Measurements from ENCODE around the gene PPP1R18.
A peak's percentile ranks its signal among the peaks of the same experiment; 100 is the strongest.
"Not testable (repeated sequence)": the region's sequence is repeated elsewhere in the genome, so short reads cannot be mapped to it uniquely, and the experiment has no call there.

The PPP1R18 gene, protein sequence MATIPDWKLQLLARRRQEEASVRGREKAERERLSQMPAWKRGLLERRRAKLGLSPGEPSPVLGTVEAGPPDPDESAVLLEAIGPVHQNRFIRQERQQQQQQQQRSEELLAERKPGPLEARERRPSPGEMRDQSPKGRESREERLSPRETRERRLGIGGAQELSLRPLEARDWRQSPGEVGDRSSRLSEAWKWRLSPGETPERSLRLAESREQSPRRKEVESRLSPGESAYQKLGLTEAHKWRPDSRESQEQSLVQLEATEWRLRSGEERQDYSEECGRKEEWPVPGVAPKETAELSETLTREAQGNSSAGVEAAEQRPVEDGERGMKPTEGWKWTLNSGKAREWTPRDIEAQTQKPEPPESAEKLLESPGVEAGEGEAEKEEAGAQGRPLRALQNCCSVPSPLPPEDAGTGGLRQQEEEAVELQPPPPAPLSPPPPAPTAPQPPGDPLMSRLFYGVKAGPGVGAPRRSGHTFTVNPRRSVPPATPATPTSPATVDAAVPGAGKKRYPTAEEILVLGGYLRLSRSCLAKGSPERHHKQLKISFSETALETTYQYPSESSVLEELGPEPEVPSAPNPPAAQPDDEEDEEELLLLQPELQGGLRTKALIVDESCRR

DNA sequence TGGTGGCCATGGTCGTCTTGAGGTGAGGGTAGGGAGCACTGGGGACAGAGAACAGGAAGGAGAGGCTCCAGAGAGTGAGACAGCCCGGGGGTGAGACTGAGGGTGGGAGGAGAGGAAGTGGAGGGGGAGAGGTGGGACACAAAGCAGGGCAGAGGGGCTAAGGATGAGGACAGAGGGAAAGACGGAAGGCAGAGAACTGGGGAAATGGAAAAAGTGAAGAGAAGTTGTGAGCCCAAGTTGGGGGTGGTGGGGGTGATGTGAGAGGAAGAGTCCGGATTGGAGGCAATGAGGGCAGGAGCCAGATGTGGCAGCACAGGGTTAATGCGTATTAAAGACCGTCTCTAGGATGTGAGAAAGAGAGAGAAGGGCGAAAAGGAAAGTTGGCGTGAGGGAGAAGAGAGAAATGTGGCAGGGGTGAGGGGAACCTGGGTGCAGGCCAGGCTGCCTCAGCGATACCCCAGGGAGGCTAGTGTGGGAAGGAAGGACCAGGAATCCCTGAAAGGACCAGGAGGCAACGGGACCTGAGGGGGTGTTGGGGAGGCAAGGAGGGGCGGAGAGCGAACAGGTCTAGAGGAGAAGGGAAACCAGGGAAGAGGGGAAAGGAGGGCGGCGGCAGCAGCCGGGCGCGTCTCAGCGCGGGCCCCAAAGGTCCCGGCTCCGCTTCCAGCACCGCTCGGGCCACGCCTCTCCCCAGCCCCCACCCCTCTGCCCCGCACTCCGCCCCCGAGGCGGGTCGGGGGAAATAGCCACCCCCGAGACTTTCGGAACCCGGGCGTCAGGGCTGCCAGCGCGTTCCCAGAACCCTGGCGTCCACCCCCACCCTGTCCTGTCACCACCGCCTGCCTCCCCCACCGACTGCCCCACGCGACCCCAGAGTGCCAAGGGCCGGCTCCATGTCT lies at the start of gene PPP1R18:
Gene PPP1R18, minus strand, starts transcription at position 637 of the 899 bp plus-strand sequence. Its CDS starts 627 bp downstream, at position 10.
- DNase-seq: peak; percentile 85

DNA sequence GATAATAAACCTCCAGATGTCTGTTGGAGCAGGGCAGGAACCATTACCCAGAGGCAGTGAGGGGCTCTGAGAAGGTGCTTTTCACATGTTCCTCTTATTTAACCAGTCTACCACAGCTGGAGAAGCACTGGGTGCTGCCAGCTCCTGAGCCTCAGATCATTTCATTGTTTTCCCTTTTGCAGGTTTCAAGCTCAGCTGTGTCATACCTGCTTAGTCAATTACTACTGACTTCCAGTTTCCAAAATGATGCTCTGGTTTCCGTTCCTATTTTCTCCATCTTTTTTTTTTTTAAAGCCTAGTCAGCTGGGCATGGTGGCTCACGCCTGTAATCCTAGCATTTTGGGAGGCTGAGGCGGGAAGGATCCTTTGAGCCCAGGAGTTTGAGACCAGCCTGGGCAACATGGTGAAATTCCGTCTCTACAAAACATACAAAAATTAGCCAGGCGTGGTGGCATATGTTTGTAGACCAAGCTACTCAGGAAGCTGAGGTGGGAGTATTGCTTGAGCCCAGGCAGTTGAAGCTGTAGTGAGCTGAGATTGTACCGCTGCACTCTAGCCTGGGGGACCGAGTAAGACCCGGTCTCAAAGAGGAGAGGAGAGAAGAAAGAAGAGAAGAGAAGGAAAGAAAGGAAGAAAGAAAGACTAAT lies 49.3 kb upstream of the PPP1R18 start:
- no peak for DNase-seq

DNA sequence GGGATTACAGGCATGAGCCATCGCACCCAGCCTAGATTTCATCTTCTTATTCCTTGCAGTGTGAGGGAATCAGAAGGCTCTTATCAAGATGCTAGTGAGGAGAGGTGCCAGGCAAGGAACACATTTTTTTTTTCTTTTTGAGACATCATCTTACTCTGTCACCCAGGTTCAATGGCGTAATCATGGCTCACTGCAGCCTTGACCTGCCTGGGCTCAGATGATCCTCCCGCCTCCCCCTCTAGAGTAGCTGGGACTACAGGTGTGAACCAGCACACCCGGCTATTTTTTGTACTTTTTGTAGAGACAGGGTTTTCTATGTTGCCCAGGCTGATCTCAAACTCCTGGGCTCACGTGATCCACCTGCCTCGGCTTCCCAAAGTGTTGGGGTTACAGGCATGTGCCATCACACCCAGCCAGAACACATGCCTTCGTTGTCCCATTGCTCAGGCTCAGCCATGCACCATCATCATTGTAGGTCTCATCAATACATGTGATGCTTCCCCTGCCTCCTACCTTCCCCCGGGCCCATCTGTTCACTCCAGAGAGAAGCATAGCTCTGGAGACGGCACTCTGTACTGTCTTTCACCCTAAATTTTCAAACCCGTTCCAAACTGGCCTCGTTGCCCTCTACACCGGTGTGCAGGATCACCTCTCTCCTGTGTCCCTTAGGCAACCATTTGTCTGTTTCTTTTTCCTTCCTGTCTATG lies 45.9 kb upstream of the PPP1R18 start:
- no peak for DNase-seq

DNA sequence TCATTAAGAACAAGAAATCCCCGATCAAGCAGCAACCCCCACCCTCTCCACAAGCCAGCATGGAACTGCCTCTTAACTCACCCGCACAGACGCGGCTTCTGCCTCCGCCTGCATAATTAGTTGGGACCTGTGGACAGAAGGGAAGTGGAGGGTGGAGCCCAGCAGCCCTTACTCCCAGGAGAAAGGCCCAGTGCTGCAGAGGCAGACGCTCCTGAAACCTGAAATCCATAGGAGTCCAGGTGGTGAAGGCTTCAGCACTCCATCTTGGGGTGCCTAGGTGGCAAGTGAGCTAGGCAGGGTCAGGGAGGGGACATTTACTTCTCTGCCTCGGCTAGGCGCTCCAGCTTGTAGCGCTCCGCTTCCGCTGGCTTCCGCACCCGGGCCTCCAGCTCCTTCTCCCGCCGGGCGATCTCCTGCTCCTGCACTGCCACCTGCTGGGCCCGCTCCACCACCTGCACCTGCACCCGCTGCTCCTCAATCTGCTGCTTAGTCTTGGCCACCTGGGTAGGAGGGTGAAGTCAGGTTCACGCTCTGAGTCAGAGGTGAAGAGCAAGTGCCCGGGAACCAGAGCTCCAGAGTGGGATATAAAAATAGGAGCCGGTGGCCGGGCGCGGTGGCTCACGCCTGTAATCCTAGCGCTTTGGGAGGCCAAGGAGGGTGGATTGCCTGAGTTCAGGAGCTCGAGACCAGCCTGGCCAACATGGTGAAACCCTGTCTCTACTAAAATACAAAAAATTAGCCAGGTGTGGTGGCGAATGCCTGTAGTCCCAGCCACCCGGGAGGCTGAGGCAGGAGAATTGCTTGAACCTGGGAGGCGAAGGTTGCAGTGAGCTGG lies 44.4 kb upstream of the PPP1R18 start:
- DNase-seq: peak; percentile 84

DNA sequence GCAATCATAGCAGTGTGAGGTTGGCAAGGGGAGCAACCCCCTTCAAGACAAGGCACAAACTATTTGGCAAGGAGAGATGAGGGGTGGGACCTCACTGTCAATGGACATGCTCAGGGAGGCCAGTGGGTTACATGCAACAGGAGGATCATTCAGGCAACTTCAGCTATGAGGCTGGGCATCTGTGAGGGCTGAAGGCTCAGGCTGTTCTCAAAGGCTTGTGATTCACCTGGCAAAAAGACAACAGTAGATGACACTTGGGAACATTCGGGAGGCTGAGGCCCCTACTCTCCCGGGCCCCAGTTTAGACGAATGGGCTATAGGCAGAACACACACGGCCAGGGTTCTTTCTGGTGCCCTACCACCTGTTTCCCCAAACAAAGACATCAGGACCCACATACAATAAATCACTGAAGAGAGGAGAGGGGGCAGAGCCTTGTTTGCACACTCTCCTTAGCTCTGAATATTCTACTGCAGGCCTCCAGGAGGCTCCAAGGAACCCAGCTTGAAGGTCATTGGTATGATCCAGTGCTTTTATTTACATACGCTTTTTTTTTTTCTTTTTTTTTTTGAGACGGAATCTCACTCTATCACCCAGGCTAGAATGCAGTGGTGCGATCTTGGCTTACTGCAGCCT lies 41.6 kb upstream of the PPP1R18 start:
- no peak for DNase-seq

DNA sequence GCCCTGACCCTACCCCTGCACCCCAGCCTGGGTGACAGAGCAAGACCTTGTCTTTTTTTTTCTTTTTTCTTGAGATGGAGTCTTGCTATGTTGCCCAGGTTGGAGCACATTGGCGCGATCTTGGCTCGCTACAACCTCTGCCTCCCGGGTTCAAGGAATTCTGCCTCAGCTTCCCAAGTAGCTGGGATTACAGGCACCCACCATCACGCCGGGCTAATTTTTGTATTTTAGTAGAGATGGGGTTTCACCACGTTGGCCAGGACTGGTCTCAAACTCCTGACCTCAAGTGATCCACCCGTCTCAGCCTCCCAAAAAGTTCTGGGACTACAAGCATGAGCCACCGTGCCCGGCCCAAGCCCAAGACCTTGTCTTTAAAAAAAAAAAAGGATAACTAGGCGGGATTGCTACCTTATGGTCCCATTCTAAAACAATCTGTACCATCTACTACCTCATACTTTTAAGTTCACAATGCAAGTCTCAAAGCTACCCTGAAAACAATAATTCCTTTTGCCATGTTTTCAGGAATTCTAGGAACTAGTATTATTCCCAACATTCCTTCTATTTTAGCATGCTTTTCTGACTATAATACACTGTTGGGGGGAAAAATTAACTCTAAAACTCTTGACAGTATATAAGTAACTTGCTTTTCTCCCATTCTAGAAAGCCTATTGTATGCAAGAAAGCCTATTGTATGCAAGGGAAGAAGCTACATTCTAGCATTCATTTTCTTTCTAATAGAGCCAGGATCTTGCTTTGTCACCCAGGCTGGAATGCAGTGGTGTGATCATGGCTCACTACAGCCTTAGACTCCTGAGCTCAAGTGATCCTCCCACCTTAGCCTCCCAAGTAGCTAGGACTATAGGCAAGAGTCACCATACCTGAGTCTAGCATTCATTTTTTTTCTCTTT lies 40.3 kb upstream of the PPP1R18 start:
- no peak for DNase-seq

DNA sequence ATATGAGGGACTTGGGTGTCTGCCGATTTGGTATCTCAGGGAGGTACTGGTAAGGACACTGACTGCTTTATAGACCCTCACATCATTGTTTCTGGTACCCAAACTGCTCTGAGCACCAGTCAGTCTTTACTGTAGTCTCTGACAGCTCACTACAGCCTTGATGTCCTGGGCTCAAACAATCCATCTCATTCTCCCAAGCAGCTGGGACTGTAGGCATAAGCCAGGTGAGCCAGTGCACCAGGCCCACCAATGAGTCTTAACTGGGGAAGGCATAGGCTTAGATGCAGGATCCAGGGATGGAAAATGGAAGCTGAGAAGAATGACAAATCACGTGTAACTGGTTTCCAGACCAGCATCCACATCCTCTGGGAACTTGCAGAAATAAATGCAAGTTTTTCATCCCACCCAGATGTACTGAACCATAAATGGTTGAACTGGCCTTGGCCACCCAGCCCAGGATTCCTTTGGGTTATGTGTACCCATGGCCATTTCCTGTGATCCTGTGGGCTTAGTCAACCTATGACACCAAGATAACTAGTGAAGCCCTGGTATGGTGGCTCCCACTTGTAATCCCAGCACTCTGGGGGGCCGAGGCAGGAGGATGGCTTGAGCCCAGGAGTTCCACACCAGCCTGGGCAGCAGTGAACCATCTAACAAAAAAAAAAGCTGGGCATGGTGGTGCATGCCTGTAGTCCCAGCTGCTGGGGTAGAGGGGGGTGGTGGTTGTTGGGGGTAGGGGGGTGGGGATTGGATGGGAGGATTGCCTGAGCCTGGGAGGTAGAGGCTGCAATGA lies 39.5 kb upstream of the PPP1R18 start:
- DNase-seq: no peak

DNA sequence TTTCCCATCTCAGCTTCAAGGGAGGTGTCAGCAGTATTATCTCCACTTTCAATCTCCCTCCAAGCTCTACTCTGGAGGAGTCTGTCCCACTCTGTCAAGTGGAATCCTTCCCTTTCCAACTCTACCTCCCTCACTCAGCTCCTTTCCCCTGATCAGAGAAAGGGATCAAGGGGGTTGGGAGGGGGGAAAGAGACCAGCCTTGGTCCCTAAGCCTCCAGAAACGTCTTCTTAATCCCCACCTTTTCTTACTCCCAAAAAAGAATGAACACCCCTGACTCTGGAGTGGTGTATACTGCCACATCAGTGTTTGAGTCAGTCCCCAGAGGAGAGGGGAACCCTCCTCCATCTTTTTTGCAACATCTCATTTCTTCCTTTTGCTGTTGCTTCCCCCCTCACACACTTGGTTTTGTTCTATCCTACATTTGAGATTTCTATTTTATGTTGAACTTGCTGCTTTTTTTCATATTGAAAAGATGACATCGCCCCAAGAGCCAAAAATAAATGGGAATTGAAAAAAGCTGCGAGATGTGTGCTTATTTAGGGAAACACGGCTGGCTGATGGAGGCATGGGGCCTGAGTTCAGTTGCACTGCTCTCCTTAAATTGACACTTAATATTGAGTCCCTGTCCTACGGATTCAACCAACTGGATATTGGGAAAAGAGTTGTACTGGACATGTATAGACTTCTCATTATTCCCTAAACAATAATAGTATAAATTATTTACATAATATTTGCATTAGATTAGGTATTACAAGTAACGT lies 38.6 kb upstream of the PPP1R18 start:
- DNase-seq: no peak

DNA sequence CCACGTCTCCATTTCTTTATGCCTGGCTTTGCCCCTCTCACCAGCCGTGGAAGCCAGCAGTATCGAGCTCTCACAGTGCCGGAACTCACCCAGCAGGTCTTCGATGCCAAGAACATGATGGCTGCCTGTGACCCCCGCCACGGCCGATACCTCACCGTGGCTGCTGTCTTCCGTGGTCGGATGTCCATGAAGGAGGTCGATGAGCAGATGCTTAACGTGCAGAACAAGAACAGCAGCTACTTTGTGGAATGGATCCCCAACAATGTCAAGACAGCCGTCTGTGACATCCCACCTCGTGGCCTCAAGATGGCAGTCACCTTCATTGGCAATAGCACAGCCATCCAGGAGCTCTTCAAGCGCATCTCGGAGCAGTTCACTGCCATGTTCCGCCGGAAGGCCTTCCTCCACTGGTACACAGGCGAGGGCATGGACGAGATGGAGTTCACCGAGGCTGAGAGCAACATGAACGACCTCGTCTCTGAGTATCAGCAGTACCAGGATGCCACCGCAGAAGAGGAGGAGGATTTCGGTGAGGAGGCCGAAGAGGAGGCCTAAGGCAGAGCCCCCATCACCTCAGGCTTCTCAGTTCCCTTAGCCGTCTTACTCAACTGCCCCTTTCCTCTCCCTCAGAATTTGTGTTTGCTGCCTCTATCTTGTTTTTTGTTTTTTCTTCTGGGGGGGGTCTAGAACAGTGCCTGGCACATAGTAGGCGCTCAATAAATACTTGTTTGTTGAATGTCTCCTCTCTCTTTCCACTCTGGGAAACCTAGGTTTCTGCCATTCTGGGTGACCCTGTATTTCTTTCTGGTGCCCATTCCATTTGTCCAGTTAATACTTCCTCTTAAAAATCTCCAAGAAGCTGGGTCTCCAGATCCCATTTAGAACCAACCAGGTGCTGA lies 37.6 kb upstream of the PPP1R18 start:
- not testable (repeated sequence) for DNase-seq

DNA sequence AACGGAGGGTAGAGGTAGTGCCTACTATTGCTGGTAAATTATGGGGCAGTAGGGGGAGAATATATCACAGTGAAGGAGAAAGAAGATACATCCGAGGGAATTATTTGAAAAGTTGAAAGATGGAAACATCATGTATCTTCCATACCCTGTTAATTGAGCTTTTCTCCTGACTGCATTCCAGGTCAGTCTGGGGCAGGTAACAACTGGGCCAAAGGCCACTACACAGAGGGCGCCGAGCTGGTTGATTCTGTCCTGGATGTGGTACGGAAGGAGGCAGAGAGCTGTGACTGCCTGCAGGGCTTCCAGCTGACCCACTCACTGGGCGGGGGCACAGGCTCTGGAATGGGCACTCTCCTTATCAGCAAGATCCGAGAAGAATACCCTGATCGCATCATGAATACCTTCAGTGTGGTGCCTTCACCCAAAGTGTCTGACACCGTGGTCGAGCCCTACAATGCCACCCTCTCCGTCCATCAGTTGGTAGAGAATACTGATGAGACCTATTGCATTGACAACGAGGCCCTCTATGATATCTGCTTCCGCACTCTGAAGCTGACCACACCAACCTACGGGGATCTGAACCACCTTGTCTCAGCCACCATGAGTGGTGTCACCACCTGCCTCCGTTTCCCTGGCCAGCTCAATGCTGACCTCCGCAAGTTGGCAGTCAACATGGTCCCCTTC lies 36.9 kb upstream of the PPP1R18 start:
- not testable (repeated sequence) for DNase-seq

DNA sequence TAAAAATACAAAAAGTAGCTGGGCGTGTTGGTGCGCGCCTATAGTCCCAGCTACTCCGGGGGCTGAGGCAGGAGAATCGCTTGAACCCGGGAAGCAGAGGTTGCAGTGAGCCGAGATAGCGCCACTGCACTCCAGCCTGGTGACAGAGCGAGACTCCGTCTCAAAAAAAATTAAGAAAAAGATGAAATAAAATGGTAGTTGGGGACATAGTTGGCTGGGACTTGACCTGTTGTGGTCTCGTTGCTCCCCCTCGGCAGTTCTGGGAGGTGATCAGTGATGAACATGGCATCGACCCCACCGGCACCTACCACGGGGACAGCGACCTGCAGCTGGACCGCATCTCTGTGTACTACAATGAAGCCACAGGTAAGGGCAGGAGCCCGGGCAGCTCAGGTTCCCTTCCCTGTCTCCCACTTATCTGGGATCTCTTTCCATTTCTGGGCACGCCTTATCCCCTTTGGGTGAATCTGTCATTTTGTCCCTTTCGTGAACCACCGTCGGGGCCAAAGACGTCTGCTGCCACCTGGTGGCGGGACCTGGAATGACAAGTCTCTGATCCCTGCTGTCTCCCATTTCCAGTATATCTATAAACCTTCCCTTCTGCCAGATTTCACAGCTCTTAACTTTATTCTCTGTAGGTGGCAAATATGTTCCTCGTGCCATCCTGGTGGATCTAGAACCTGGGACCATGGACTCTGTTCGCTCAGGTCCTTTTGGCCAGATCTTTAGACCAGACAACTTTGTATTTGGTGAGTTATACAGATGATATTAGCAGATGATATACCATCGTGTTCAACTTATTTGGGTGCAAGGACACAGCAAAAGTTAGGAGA lies 36.1 kb upstream of the PPP1R18 start:
- peak; percentile 92 for DNase-seq

DNA sequence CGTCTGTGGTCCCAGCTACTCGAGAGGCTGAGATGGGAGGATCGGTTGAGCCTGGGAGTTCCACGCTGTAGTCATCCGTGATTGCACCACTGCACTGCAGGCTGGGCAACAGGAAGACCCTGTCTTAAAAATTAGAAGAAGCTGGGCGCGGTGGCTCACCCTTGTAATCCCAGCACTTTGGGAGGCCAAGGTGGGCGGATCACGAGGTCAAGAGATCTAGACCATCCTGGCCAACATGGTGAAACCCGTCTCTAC lies 35.5 kb upstream of the PPP1R18 start:
- DNase-seq: not testable (repeated sequence)

DNA sequence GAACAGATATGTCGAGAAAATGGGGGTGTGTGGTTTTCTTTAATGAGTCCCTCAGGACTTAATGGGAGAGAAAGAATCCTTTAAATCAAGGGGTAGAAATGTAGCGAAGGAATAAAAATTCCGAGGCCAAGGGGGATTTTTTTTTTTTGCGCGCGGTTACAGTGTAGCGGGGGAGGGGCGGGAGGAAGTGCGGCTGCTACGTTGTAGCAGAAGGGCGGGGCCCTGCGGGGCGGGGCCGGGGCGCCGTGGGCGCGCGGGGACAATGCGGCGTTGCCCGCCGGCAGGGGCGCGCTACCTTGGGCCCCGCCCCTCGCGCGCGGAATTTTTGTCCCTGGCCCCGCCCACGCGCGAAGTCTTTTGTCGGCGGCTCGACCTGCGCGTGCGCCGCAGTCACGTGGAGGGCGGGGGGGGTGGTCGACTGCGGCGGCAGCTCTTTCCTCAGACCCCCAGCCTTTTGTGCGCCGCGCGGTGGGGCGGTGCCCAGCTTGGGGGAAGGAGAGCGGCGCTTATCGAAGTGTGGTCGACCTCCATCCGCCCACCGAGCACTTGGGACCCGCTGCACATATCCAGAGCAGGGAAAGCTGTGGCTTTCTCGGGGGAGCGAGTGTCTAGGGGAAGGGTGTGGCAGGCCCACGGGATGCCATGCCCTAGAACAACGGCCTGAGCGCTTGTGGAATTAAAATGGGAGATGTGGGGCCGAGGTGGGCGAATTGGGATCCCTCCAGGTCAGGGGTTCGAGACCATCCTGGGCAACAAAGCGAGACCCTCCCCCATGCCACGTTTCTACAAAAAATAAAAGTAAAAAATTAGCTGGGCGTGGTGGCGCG lies 35.0 kb upstream of the PPP1R18 start:
- peak; percentile 98 for DNase-seq

DNA sequence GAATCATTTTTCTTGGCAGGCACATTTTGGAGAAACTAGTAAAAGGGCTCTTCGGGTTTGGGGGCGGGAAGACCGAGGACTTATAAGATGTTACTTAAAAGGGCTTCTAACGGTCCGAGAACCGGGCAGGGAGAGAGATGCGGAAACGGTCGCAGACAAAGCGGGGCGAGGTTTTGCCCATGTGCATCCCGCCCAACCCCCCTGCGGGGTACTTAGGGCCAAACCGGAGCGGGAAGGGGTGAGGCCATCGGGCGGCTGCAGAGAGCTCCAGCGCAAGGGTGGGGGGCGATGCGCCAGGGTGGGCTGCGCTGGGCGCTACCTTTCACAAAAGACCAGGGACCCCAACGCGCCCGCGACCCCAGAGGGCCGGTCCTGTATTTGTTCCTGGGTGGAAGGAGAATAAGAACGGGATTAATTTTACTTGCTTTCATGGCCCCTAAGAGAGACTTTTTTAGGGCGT lies 34.3 kb upstream of the PPP1R18 start:
- DNase-seq: peak; percentile 70
